ENCODE data around the gene PDE3A. TPM values are rescaled to one million over a fixed set of nuclear protein-coding genes. Genes with fewer than 3 reads are reported as not detected.
A peak's percentile ranks its signal among the peaks of the same experiment; 100 is the strongest.

The PDE3A gene
- total and polyA plus RNA-seq, 10 of the 15 experiments (the other 5 are each of a cell fraction or from before 2014, with no cell fraction given): 0.01 to 2.6 (median 1.5) TPM

DNA sequence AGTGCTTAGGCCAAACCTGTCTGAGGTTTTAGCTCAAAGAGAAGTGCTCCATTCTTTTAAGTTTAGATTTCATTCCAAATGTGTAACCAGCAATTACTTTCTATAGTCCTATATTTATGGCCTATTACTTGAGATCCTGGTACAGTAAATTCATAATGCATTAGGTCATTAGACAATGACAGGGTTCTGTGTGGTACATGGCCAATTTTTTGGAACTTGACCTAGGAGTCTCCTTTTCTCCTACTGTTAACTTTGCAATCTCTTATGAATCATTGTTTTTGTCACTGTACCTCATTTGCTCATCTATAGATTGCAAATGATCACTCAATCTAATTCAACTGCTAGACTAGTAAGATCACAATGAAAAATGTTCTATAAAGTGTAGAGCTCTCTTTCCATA lies 136.7 kb downstream of the PDE3A start:
- DNase-seq (ENCODE audit: low read depth, low spot score) (no peak), FAIRE-seq (no peak), ATAC-seq (no peak)
- no peaks in the 10 kb centered on the region for H3K36me3 ChIP-seq (ENCODE audit: control insufficient read depth in 2 of 2, insufficient read depth in 2 of 2, low read length in 1 of 2)
- no peaks in the 10 kb centered on the region for H3K79me2 ChIP-seq (ENCODE audit: control insufficient read depth, insufficient read depth, low read length)
- H3K27ac ChIP-seq (ENCODE audit: control insufficient read depth, insufficient read depth): no peak overlapping the region
- intact Hi-C loops (cut with micrococcal nuclease; ENCODE audit: unreplicated experiment): no loop called here
- no peak overlapping the region for H2AFZ ChIP-seq (ENCODE audit: control insufficient read depth, low read depth, low read length)
- ChIA-PET SMC1A (ENCODE audit: uncharacterized antibody, unreplicated experiment) (interaction anchor here (0.6 kb wide), 1 partner anchor 1928 kb away, joined by 3 read pairs; no protein-coding TSS in a partner anchor), RAD21 (ENCODE audit: unreplicated experiment) (no interaction called here), CTCF (no interaction called here), POLR2A (no interaction called here)
- H3K4me1 ChIP-seq (ENCODE audit: control insufficient read depth, insufficient read depth, low read length): no peaks in the 10 kb centered on the region
- H3K9ac ChIP-seq (ENCODE audit: control insufficient read depth, insufficient read depth, low read length): no peak overlapping the region
- no peaks in the 10 kb centered on the region for H3K9me3 ChIP-seq (replicated peaks; ENCODE audit: control insufficient read depth, insufficient read depth, low read length)
- no peaks in the 10 kb centered on the region for H3K27me3 ChIP-seq (replicated peaks in 1 of 2; ENCODE audit: control insufficient read depth in 2 of 2, insufficient read depth in 2 of 2, low read length in 1 of 2)
- H3K4me2 ChIP-seq (ENCODE audit: control insufficient read depth, insufficient read depth): no peak overlapping the region
- in situ Hi-C loops (cut with MboI): no loop called here
- TF ChIP-seq IKZF2 (IDR thresholded peaks at IDR 0.05) (no peak), ZBED1 (IDR thresholded peaks at IDR 0.05; ENCODE audit: borderline replicate concordance) (no peak), GATAD2B (conservative IDR thresholded peaks at IDR 0.05; ENCODE audit: low read depth) (no peak), PAX8 (IDR thresholded peaks at IDR 0.05) (no peak), GABPA (IDR thresholded peaks at IDR 0.05; ENCODE audit: low read depth) (no peak), JUNB (IDR thresholded peaks at IDR 0.05) (no peak)
- BruUV-seq (replicated peaks): no TSS peak
- H3K4me3 ChIP-seq: no peak overlapping the region
- H4K20me1 ChIP-seq (ENCODE audit: control insufficient read depth, insufficient read depth): no peaks in the 10 kb centered on the region

DNA sequence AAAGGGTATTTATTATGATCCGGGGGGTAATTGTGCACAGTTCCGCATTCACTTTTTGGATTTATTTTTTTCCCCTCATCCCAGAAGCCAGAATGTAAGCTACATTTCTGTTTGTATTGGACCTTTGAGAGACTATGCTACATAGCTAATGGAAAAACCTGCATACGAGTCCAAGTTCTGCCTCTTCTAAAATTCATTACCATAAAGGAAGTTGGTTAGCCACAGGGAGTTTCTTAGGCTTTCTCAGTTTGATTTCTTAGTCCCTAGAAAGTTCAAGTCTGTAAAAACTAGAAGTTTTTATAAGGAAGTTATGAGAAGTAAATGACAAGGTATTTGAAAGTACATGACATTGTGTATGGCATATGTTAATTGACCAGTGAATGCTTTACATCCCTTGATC lies 138.7 kb downstream of the PDE3A start:
- BruUV-seq (replicated peaks): no TSS peak
- Histone ChIP-seq H2AFZ (ENCODE audit: control insufficient read depth, low read depth, low read length) (no peak overlapping the region), H3K79me2 (ENCODE audit: control insufficient read depth, insufficient read depth, low read length) (no peaks in the 10 kb centered on the region), H3K9me3 (replicated peaks; ENCODE audit: control insufficient read depth, insufficient read depth, low read length) (no peaks in the 10 kb centered on the region), H3K27ac (ENCODE audit: control insufficient read depth, insufficient read depth) (no peak overlapping the region), H3K4me3 (no peak overlapping the region), H3K27me3 (replicated peaks in 1 of 2; ENCODE audit: control insufficient read depth in 2 of 2, insufficient read depth in 2 of 2, low read length in 1 of 2) (no peaks in the 10 kb centered on the region), H3K4me2 (ENCODE audit: control insufficient read depth, insufficient read depth) (no peak overlapping the region), H4K20me1 (ENCODE audit: control insufficient read depth, insufficient read depth) (no peaks in the 10 kb centered on the region), H3K4me1 (ENCODE audit: control insufficient read depth, insufficient read depth, low read length) (no peaks in the 10 kb centered on the region), H3K9ac (ENCODE audit: control insufficient read depth, insufficient read depth, low read length) (no peak overlapping the region), H3K36me3 (ENCODE audit: control insufficient read depth in 2 of 2, insufficient read depth in 2 of 2, low read length in 1 of 2) (no peaks in the 10 kb centered on the region)
- intact Hi-C loops (cut with micrococcal nuclease; ENCODE audit: unreplicated experiment): no loop called here
- DNase-seq (ENCODE audit: low read depth, low spot score) (no peak), ATAC-seq (no peak; the same call in 2 of the 3 replicates), FAIRE-seq (no peak)
- SMC1A ChIA-PET (ENCODE audit: uncharacterized antibody, unreplicated experiment): no interaction called here
- RAD21 ChIA-PET (ENCODE audit: unreplicated experiment): no interaction called here
- POLR2A ChIA-PET: no interaction called here
- in situ Hi-C loops (cut with MboI): no loop called here
- WGBS (ENCODE audit: insufficient coverage, insufficient replicate concordance, low lambda C conversion rate, missing lambda C conversion rate): 19% methylated on average over 3 of the region's 3 CpGs
- TF ChIP-seq PML (IDR thresholded peaks at IDR 0.05; ENCODE audit: low read length) (no peak), MXI1 (IDR thresholded peaks at IDR 0.05; ENCODE audit: low read depth, low read length) (no peak), RUNX3 (IDR thresholded peaks at IDR 0.05; ENCODE audit: low read length) (peak; percentile 38; the same call in 1 of the 2 replicates), FOXK2 (IDR thresholded peaks at IDR 0.05) (no peak)
- CTCF ChIA-PET: no interaction called here
